HCT116 (cell line): ENCODE results near the gene CNTNAP2. TPM values are rescaled to one million over a fixed set of nuclear protein-coding genes. Genes with fewer than 3 reads are reported as not detected.

Experiments used
- ATAC-seq: fragments of 200-7000 bp; cut with Tn5 transposase; 2 replicates; pipeline ENCODE4 v1.9.1; 2020; ENCODE audit warnings: mild to moderate bottlenecking, moderate library complexity
- BruUV-seq: library from RNA; stranded (reverse); fragments of 400-500 nt; replicated peaks from 2 replicates; lab custom pipeline; 2021; lab: Mats Ljungman, UMichigan
- CTCF ChIA-PET: fragments of 300-600 bp; sonication (Branson Sonifier 250); formaldehyde crosslinking; loops from one replicate; lab custom pipeline; 2021; ENCODE audit warnings: antibody characterized with exemption; lab: Charles Lee
- POLR2A ChIA-PET: fragments of 300-600, 350-600 bp; sonication (Branson Sonifier 250); formaldehyde crosslinking; loops from one replicate; lab custom pipeline; 2021; ENCODE audit warnings: antibody characterized with exemption; lab: Charles Lee
- RAD21 ChIA-PET, 2 experiments: fragments of 300-600 bp; sonication (Branson Sonifier 250); formaldehyde crosslinking; loops; one replicate each; lab custom pipeline; 2023; ENCODE audit warnings: low total read pairs in 2 of 2; ENCODE audit not compliant: uncharacterized antibody in 2 of 2, unreplicated experiment in 2 of 2, low non-redundant PET in 1 of 2; lab: Charles Lee
- DNase-seq: peaks from one replicate; pipeline ENCODE4 v3.0.0-alpha.2; 2010; ENCODE audit warnings: low read depth, low spot score
- H2AFZ ChIP-seq: fragments of 200-600 bp; shearing (Covaris generic), sonication (generic); 2 replicates; pipeline ENCODE4 v1.6.1; 2017; ENCODE audit warnings: low read depth, mixed run types, mixed read lengths, antibody characterized with exemption, low read length; ENCODE audit not compliant: poor library complexity, severe bottlenecking
- H3K27ac ChIP-seq: 2 replicates; pipeline ENCODE4 v1.5.1; 2012; ENCODE audit warnings: low read depth, low read length
- H3K27me3 ChIP-seq: fragments of 200-600 bp; sonication (generic); 2 replicates; pipeline ENCODE4 v1.6.1; 2016; ENCODE audit warnings: mixed run types, low read length, mixed read lengths; ENCODE audit not compliant: insufficient read depth
- H3K36me3 ChIP-seq, 2 experiments: fragments of 200-500 bp in 1 of 2; fragments of 200-600 bp in 1 of 2; sonication (Bioruptor generic) in 1 of 2; sonication (generic) in 1 of 2; 2 replicates each; pipeline versions ENCODE4 v1.5.1 to v1.6.1; 2014 to 2016; ENCODE audit warnings: low read length in 2 of 2, inconsistent platforms in 1 of 2, mixed read lengths in 1 of 2, mixed run types in 1 of 2; ENCODE audit not compliant: insufficient read depth in 2 of 2, control insufficient read depth in 1 of 2
- H3K4me1 ChIP-seq, 2 experiments: fragments of 200-600 bp in 1 of 2; sonication (generic) in 1 of 2; 2 replicates each; pipeline versions ENCODE4 v1.5.1 to v1.6.1; 2012 to 2017; ENCODE audit warnings: low read length in 2 of 2, inconsistent platforms in 1 of 2, mild to moderate bottlenecking in 1 of 2, mixed read lengths in 1 of 2, mixed run types in 1 of 2, moderate library complexity in 1 of 2; ENCODE audit not compliant: insufficient read depth in 2 of 2, control insufficient read depth in 1 of 2
- H3K4me2 ChIP-seq: fragments of 200-600 bp; sonication (generic); 2 replicates; pipeline ENCODE4 v1.6.1; 2017; ENCODE audit warnings: mixed run types, low read length, mixed read lengths
- H3K4me3 ChIP-seq, 2 experiments: fragments of 200-600 bp in 1 of 2; sonication (generic) in 1 of 2; replicated peaks in 1 of 2; 2 replicates each; pipeline ENCODE4 v1.5.1; 2011 to 2016; ENCODE audit warnings: low read length in 2 of 2, control low read depth in 1 of 2, low read depth in 1 of 2, mild to moderate bottlenecking in 1 of 2, mixed read lengths in 1 of 2, mixed run types in 1 of 2
- H3K79me2 ChIP-seq: fragments of 200-600 bp; sonication (generic); 2 replicates; pipeline ENCODE4 v1.6.1; 2017; ENCODE audit warnings: mild to moderate bottlenecking, mixed run types, low read length, moderate library complexity, mixed read lengths; ENCODE audit not compliant: insufficient read depth
- H3K9ac ChIP-seq: fragments of 200-600 bp; sonication (generic); 2 replicates; pipeline ENCODE4 v1.6.1; 2016; ENCODE audit warnings: low read length, mixed read lengths
- H3K9me2 ChIP-seq: fragments of 200-600 bp; sonication (generic), shearing (Covaris generic); 2 replicates; pipeline ENCODE4 v1.6.1; 2017; ENCODE audit warnings: mixed run types, mild to moderate bottlenecking, moderate library complexity; ENCODE audit not compliant: insufficient read depth
- H3K9me3 ChIP-seq, 2 experiments: fragments of 200-500 bp in 1 of 2; fragments of 200-600 bp in 1 of 2; sonication (Bioruptor generic) in 1 of 2; sonication (generic) in 1 of 2; 2 replicates each; pipeline ENCODE4 v1.6.1; 2014 to 2017; ENCODE audit warnings: low read length in 2 of 2, mixed read lengths in 2 of 2, inconsistent platforms in 1 of 2, low read depth in 1 of 2, mild to moderate bottlenecking in 1 of 2, mixed run types in 1 of 2, moderate library complexity in 1 of 2; ENCODE audit not compliant: control insufficient read depth in 1 of 2, insufficient read depth in 1 of 2
- H4K20me1 ChIP-seq: fragments of 200-600 bp; sonication (generic), shearing (Covaris generic); 2 replicates; pipeline ENCODE4 v1.6.1; 2017; ENCODE audit warnings: mixed run types, mild to moderate bottlenecking, moderate library complexity; ENCODE audit not compliant: insufficient read depth
- CBX3 ChIP-seq: IDR thresholded peaks from 2 replicates; pipeline ENCODE4 v1.6.1; 2012; ENCODE audit warnings: low read depth
- CEBPB ChIP-seq: IDR thresholded peaks from 2 replicates; pipeline ENCODE4 v1.6.1; 2012; ENCODE audit warnings: low read depth
- CTCF ChIP-seq, 3 experiments: fragments of 200-600 bp in 1 of 3; sonication (generic) in 1 of 3; IDR thresholded peaks in 2 of 3; conservative IDR thresholded peaks in 1 of 3; 2 replicates each; pipeline ENCODE4 v1.5.1; 2012 to 2017; ENCODE audit warnings: low read depth in 2 of 3, low read length in 2 of 3, antibody characterized with exemption in 1 of 3, borderline replicate concordance in 1 of 3, control low read depth in 1 of 3, mild to moderate bottlenecking in 1 of 3, mixed read lengths in 1 of 3, mixed run types in 1 of 3, moderate library complexity in 1 of 3; ENCODE audit not compliant: insufficient read depth in 1 of 3
- ELF1 ChIP-seq: IDR thresholded peaks from 2 replicates; pipeline ENCODE4 v1.6.1; 2012; ENCODE audit warnings: low read depth, borderline replicate concordance
- JUND ChIP-seq: IDR thresholded peaks from 2 replicates; pipeline ENCODE4 v1.6.1; 2012
- SIN3A ChIP-seq: IDR thresholded peaks from 2 replicates; pipeline ENCODE4 v1.6.1; 2012; ENCODE audit warnings: low read depth
- SRF ChIP-seq: IDR thresholded peaks from 2 replicates; pipeline ENCODE4 v1.6.1; 2012; ENCODE audit warnings: low read depth
- intact Hi-C: fragments of 100-400 bp; cut with micrococcal nuclease; formaldehyde crosslinking; loops from 2 replicates; pipeline ENCODE4 v1.10.0; 2022
- total RNA-seq: library from RNA; stranded (reverse); gene quantifications from one replicate; pipeline ENCODE4 v1.2.1, GENCODE V29; 2021; ENCODE audit not compliant: unreplicated experiment

CNTNAP2 gene
- total RNA-seq, 1 experiment from 2014 or later, result 0.37 TPM

GRCh38 chr7:147196481-147196880, 1079.9 kb downstream of the CNTNAP2 start:
- RAD21 ChIA-PET, result no interaction called here
- peaks cover 4 to 6% of the 10 kb centered on the region in 2 experiments; a peak in 2 of 4 replicates for H3K9me3 ChIP-seq
- H3K9me2 ChIP-seq, result no peaks in the 10 kb centered on the region
- no peak overlapping the region for H3K27ac ChIP-seq
- POLR2A ChIA-PET, result no interaction called here
- H4K20me1 ChIP-seq, result no peaks in the 10 kb centered on the region
- no peaks in the 10 kb centered on the region for H3K79me2 ChIP-seq
- DNase-seq, result no peak
- no peak overlapping the region for H3K9ac ChIP-seq
- no TSS peak for BruUV-seq
- CTCF ChIA-PET, result no interaction called here
- H3K36me3 ChIP-seq, result no peaks in the 10 kb centered on the region
- TF ChIP-seq SRF (no peak), ELF1 (no peak), CEBPB (no peak), SIN3A (no peak), JUND (no peak), CBX3 (no peak)
- no peaks in the 10 kb centered on the region for H3K4me1 ChIP-seq
- H3K27me3 ChIP-seq, result no peaks in the 10 kb centered on the region
- intact Hi-C loops, result no loop called here
- no peak for ATAC-seq
- H2AFZ ChIP-seq, result no peak overlapping the region
- H3K4me2 ChIP-seq, result no peak overlapping the region
- no peak overlapping the region for H3K4me3 ChIP-seq

- no peak for ATAC-seq
- CTCF ChIA-PET, result interaction anchor here (0.6 kb wide), 1 partner anchor 10 kb away, joined by 4 read pairs; no protein-coding TSS in a partner anchor
- Histone ChIP-seq H3K4me2 (no peak overlapping the region), H3K36me3 (no peaks in the 10 kb centered on the region), H3K4me3 (no peak overlapping the region), H3K9ac (no peak overlapping the region), H2AFZ (no peak overlapping the region), H3K27me3 (no peaks in the 10 kb centered on the region), H3K27ac (no peak overlapping the region), H3K79me2 (no peaks in the 10 kb centered on the region), H3K9me2 (no peaks in the 10 kb centered on the region), H3K4me1 (no peaks in the 10 kb centered on the region), H3K9me3 (peaks cover 4 to 6% of the 10 kb centered on the region in 2 experiments; a peak in 2 of 4 replicates), H4K20me1 (no peaks in the 10 kb centered on the region)
- no TSS peak for BruUV-seq
- RAD21 ChIA-PET, result no interaction called here
- intact Hi-C loops, result no loop called here
- no peak for DNase-seq
- POLR2A ChIA-PET, result no interaction called here
- TF ChIP-seq CTCF (IDR thresholded peaks at IDR 0.05 in 2 of 3, conservative IDR thresholded peaks at IDR 0.05 in 1 of 3; ENCODE audit: borderline replicate concordance in 1 of 3, insufficient read depth in 1 of 3, low read depth in 2 of 3, low read length in 2 of 3) (no peak), CEBPB (no peak)
Measured at GRCh38 chr7:147197006-147197405, 1080.4 kb downstream of the CNTNAP2 start.
